GM18951 (cell line): ENCODE results near the gene KHDC1L.
"Not testable (repeated sequence)": the region's sequence is repeated elsewhere in the genome, so short reads cannot be mapped to it uniquely, and the experiment has no call there.

Experiments used
- POLR2A ChIP-seq: IDR thresholded peaks from 4 replicates; pipeline ENCODE4 v1.6.1; 2011; ENCODE audit warnings: mild to moderate bottlenecking; ENCODE audit not compliant: insufficient read length, insufficient read depth; ENCODE audit errors: extremely low read depth
- in situ Hi-C: fragments of 300-500 bp; cut with MboI; formaldehyde crosslinking; loops from one replicate; pipeline ENCODE4 v1.12.0; 2022; ENCODE audit warnings: low sequenced_read_pairs, mixed read lengths, inconsistent platforms; ENCODE audit not compliant: unreplicated experiment

KHDC1L gene

DNA sequence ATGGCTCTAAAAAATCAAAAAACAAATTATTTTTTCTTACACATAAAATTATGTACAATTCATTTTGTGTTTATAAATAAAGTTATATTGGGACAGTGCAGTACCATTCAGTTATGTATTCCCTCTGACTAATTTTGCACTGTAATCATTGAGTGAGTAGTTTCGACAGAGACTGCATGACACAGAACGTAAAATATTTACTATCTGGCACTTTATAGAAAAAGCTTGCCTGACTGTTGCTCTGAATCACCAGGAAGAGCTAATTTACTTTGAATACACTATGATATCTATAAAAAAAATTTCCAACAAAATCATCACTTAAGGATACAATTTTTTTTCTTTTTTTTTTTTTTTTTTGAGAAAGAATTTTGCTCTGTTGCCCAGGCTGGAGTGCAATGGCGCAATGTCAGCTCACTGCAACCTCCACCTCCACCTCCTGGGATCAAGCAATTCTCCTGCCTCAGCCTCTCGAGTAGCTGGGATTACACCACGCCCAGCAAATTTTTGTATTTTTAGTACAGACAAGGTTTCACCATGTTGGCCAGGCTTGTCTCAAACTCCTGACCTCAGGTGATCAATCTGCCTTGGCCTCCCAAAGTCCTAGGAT, 11.0 kb upstream of the KHDC1L start:
- no peak for TF ChIP-seq POLR2A

DNA sequence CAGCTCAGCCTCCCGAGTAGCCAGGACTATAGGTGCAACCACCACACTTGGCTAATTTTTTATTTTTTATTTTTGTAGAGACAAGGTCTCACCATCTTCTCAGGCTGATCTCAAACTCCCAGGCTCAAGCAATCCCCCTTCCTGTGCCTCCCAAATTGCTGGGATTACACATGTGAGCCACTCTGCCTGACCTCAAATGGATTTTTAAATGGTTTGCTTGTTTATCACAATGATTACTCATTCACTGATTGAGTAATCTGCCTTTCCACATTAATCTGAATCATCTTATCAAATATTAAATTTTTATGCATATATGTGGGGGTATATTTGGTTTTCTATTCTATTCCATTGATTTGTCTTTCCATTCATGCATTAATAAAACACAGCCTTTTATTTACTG, 9.4 kb upstream of the KHDC1L start:
- in situ Hi-C loops: no loop called here
- no peak for TF ChIP-seq POLR2A

More for the DNA sequence above, 11.0 kb upstream of the KHDC1L start:
- in situ Hi-C loops: no loop called here

GRCh38 chr6:73233971-73234370, 8.7 kb upstream of the KHDC1L start:
- in situ Hi-C loops: not testable (repeated sequence)

DNA sequence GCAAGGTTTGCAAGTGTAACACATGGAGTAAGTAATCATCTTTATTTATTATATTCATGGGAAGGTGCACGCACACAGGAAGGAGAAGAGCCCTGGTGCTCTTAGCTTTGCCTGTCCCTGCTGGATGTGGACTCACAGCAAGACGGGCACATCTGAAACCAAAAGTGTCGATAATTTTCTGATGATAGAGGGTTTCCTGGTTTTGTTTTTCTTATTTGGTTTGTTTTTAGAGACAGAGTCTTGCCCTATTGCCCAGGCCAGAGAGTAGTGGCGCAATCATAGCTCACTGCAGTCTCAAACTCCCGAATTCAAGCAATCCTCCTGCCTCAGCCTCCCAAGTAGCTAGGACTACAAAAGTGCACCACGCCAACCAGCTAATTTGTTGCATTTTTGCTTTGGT, 7.8 kb upstream of the KHDC1L start:
- in situ Hi-C loops: no loop called here
- no peak for TF ChIP-seq POLR2A

- in situ Hi-C loops: no loop called here
These were observed 6.7 kb upstream of the KHDC1L start for GRCh38 chr6:73231986-73232391.

GRCh38 chr6:73227606-73228255, 2.4 kb upstream of the KHDC1L start:
- in situ Hi-C loops: no loop called here
- TF ChIP-seq POLR2A: no peak

More at GRCh38 chr6:73231986-73232391, 6.7 kb upstream of the KHDC1L start:
- TF ChIP-seq POLR2A: no peak

- in situ Hi-C loops: no loop called here
- no peak for TF ChIP-seq POLR2A
These were observed 8.4 kb downstream of the KHDC1L start for GRCh38 chr6:73216859-73217258.

DNA sequence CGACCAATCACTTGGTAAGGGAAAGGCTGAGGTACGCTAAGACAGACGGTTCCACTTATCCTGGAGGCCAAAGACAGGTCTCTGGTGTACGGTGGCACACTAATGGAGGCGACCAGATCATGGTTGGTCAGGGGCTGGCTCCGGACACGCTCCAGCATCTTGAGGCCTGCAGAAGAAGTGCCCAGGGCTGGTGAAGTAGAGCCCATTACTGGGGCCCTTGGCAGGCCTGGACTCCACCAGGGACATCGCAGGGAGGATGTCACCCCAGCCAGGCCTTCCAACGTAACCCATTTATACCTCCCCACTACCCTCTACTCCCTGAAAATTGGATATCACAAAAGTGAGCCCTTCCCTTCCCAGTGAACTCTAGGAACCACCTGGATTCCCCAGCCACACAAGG, 16.2 kb downstream of the KHDC1L start:
- in situ Hi-C loops: no loop called here
- TF ChIP-seq POLR2A: no peak

- TF ChIP-seq POLR2A: no peak
- in situ Hi-C loops: no loop called here
These were observed 18.0 kb downstream of the KHDC1L start for GRCh38 chr6:73207221-73207837.

DNA sequence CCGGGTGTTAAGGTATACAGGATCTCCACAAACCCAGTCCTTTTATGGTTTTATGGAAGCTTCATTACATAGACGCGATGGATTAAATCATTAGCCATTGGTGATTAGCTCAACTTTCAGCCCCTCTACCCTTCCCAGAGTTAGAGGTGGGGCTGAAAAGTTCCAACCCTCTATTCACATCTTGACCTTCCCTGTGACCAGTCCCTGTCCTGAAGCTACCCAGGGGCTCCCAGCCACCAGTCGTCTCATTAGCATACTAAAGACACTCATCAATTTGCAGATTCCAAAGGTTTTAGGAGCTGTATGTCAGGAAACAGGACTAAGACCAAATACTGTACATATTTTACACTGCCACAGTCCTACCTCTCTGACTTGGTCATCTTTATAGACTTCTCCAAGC, 21.0 kb downstream of the KHDC1L start:
- in situ Hi-C loops: no loop called here
- TF ChIP-seq POLR2A: no peak

DNA sequence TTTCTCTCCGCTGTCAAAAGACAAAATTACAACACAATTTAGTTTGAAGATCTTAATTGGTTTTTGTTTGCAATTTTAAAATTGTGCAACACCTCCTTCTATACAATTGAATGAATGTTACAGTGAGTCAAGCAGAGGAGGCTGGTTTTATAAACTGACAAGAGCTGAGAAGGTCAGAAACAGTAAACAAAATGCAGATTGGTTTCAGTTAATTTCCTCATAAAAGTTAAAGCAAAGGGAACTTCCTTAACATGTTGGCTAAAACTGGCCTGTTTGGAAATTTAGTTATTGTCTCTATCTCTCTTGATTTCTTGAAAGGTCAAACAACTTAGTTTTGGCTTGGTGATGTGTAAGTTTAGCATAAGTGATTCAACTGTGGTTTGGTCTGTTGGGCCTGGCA, 22.2 kb downstream of the KHDC1L start:
- in situ Hi-C loops: no loop called here
- no peak for TF ChIP-seq POLR2A

- in situ Hi-C loops: no loop called here
- no peak for TF ChIP-seq POLR2A
These were observed 24.6 kb downstream of the KHDC1L start for GRCh38 chr6:73200735-73201134.

DNA sequence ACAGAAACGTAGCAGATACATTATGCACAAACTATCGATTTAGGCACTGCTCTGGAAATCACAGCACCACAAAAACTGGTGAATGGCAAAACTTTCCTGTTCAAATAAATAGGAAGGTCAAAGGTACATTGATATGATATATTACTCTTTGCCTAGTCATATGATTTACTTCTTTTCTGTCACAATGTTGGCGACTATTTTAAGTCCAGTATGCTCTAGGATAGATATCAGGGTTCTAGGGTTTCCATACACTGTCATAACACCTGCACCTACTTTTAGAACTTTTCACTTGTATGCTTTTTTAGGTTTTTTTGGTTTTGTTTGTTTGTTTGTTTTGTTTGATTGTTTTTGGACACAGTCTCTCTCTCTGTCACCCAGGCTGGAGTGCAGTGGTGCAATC, 25.0 kb downstream of the KHDC1L start:
- in situ Hi-C loops: no loop called here
- TF ChIP-seq POLR2A: no peak

- in situ Hi-C loops: no loop called here
- no peak for TF ChIP-seq POLR2A
These were observed 30.6 kb downstream of the KHDC1L start for GRCh38 chr6:73194744-73195143.

DNA sequence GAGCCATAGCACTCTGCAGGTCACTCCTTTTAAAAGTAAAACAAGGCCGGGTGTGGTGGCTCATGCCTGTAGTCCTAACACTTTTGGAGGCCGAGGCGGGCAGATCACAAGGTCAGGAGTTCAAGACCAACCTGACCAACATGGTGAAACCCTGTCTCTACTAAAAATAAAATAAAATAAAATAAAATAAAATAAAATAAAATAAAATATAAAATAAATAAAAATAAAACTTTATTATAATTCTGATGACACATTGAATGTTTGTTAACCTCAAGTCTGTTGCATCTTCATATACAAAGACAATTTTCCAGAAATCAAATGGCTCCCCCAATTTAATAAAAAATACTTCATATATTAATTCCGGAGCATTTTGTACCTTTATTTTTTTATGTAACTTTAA, 32.0 kb downstream of the KHDC1L start:
- in situ Hi-C loops: not testable (repeated sequence)
